T-helper 1 cell (primary cell): Measurements from ENCODE around the gene TMA16.
"Not testable (repeated sequence)": the region's sequence is repeated elsewhere in the genome, so short reads cannot be mapped to it uniquely, and the experiment has no call there.

Experiments used
- DNase-seq, 5 donors: peaks; one replicate each; pipeline ENCODE4 v3.0.0-alpha.2; 2012 to 2020

The TMA16 gene

GRCh38 chr4:163523791-163524365 lies 29.4 kb downstream of the TMA16 start:
- DNase-seq: no peak

- no peak for DNase-seq
These were observed 31.5 kb downstream of the TMA16 start for GRCh38 chr4:163525982-163526381.

- DNase-seq: no peak
These were observed 32.7 kb downstream of the TMA16 start for GRCh38 chr4:163527172-163527571.

- DNase-seq: no peak
These were observed 34.2 kb downstream of the TMA16 start for GRCh38 chr4:163528653-163529052.

- DNase-seq: no peak
These were observed 39.6 kb downstream of the TMA16 start for GRCh38 chr4:163534056-163534455.

GRCh38 chr4:163535657-163536056 lies 41.2 kb downstream of the TMA16 start:
- no peak for DNase-seq

GRCh38 chr4:163536091-163536490 lies 41.6 kb downstream of the TMA16 start:
- no peak for DNase-seq

- DNase-seq: no peak
These were observed 42.6 kb downstream of the TMA16 start for GRCh38 chr4:163537114-163537513.

GRCh38 chr4:163538820-163539219 lies 44.3 kb downstream of the TMA16 start:
- not testable (repeated sequence) for DNase-seq

GRCh38 chr4:163540448-163540847 lies 46.0 kb downstream of the TMA16 start:
- DNase-seq: no peak

GRCh38 chr4:163540977-163541376 lies 46.5 kb downstream of the TMA16 start:
- no peak for DNase-seq

GRCh38 chr4:163542275-163542674 lies 47.8 kb downstream of the TMA16 start:
- no peak for DNase-seq

GRCh38 chr4:163544407-163545038 lies 50.0 kb downstream of the TMA16 start:
- peak; percentile 24 to 54 (median 35) for DNase-seq

- DNase-seq: peak in 1 of 5 donors; percentile 41
These were observed 54.2 kb downstream of the TMA16 start for GRCh38 chr4:163548481-163549243.

GRCh38 chr4:163550869-163551267 lies 56.4 kb downstream of the TMA16 start:
- no peak for DNase-seq

GRCh38 chr4:163553146-163553545 lies 58.7 kb downstream of the TMA16 start:
- no peak for DNase-seq

- peak in 1 of 5 donors; percentile 6 for DNase-seq
These were observed 60.5 kb downstream of the TMA16 start for GRCh38 chr4:163554870-163555465.

- DNase-seq: no peak
These were observed 61.7 kb downstream of the TMA16 start for GRCh38 chr4:163556177-163556576.

GRCh38 chr4:163556650-163557391 lies 62.3 kb downstream of the TMA16 start:
- DNase-seq: no peak

- DNase-seq: no peak
These were observed 64.1 kb downstream of the TMA16 start for GRCh38 chr4:163558539-163559044.

- DNase-seq: no peak
These were observed 68.0 kb downstream of the TMA16 start for GRCh38 chr4:163562496-163562895.

- no peak for DNase-seq
These were observed 69.1 kb downstream of the TMA16 start for GRCh38 chr4:163563592-163563991.
